HCT116 (cell line): ENCODE data around the gene MRPS23. TPM values are rescaled to one million over a fixed set of nuclear protein-coding genes. Genes with fewer than 3 reads are reported as not detected.

Experiments
- ATAC-seq: fragments of 200-7000 bp; cut with Tn5 transposase; 2 replicates; pipeline ENCODE4 v1.9.1; 2020; ENCODE audit warnings: mild to moderate bottlenecking, moderate library complexity
- BruUV-seq: library from RNA; stranded (reverse); fragments of 400-500 nt; replicated peaks from 2 replicates; lab custom pipeline; 2021; lab: Mats Ljungman, UMichigan
- CTCF ChIA-PET: fragments of 300-600 bp; sonication (Branson Sonifier 250); formaldehyde crosslinking; loops from one replicate; lab custom pipeline; 2021; ENCODE audit warnings: antibody characterized with exemption; lab: Charles Lee
- POLR2A ChIA-PET: fragments of 300-600, 350-600 bp; sonication (Branson Sonifier 250); formaldehyde crosslinking; loops from one replicate; lab custom pipeline; 2021; ENCODE audit warnings: antibody characterized with exemption; lab: Charles Lee
- RAD21 ChIA-PET, 2 experiments: fragments of 300-600 bp; sonication (Branson Sonifier 250); formaldehyde crosslinking; loops; one replicate each; lab custom pipeline; 2023; ENCODE audit warnings: low total read pairs in 2 of 2; ENCODE audit not compliant: uncharacterized antibody in 2 of 2, unreplicated experiment in 2 of 2, low non-redundant PET in 1 of 2; lab: Charles Lee
- DNase-seq: peaks from one replicate; pipeline ENCODE4 v3.0.0-alpha.2; 2010; ENCODE audit warnings: low read depth, low spot score
- H2AFZ ChIP-seq: fragments of 200-600 bp; shearing (Covaris generic), sonication (generic); 2 replicates; pipeline ENCODE4 v1.6.1; 2017; ENCODE audit warnings: low read depth, mixed run types, mixed read lengths, antibody characterized with exemption, low read length; ENCODE audit not compliant: poor library complexity, severe bottlenecking
- H3K27ac ChIP-seq: 2 replicates; pipeline ENCODE4 v1.5.1; 2012; ENCODE audit warnings: low read depth, low read length
- H3K27me3 ChIP-seq: fragments of 200-600 bp; sonication (generic); 2 replicates; pipeline ENCODE4 v1.6.1; 2016; ENCODE audit warnings: mixed run types, low read length, mixed read lengths; ENCODE audit not compliant: insufficient read depth
- H3K36me3 ChIP-seq, 2 experiments: fragments of 200-500 bp in 1 of 2; fragments of 200-600 bp in 1 of 2; sonication (Bioruptor generic) in 1 of 2; sonication (generic) in 1 of 2; 2 replicates each; pipeline versions ENCODE4 v1.5.1 to v1.6.1; 2014 to 2016; ENCODE audit warnings: low read length in 2 of 2, inconsistent platforms in 1 of 2, mixed read lengths in 1 of 2, mixed run types in 1 of 2; ENCODE audit not compliant: insufficient read depth in 2 of 2, control insufficient read depth in 1 of 2
- H3K4me1 ChIP-seq, 2 experiments: fragments of 200-600 bp in 1 of 2; sonication (generic) in 1 of 2; 2 replicates each; pipeline versions ENCODE4 v1.5.1 to v1.6.1; 2012 to 2017; ENCODE audit warnings: low read length in 2 of 2, inconsistent platforms in 1 of 2, mild to moderate bottlenecking in 1 of 2, mixed read lengths in 1 of 2, mixed run types in 1 of 2, moderate library complexity in 1 of 2; ENCODE audit not compliant: insufficient read depth in 2 of 2, control insufficient read depth in 1 of 2
- H3K4me2 ChIP-seq: fragments of 200-600 bp; sonication (generic); 2 replicates; pipeline ENCODE4 v1.6.1; 2017; ENCODE audit warnings: mixed run types, low read length, mixed read lengths
- H3K4me3 ChIP-seq, 2 experiments: fragments of 200-600 bp in 1 of 2; sonication (generic) in 1 of 2; replicated peaks in 1 of 2; 2 replicates each; pipeline ENCODE4 v1.5.1; 2011 to 2016; ENCODE audit warnings: low read length in 2 of 2, control low read depth in 1 of 2, low read depth in 1 of 2, mild to moderate bottlenecking in 1 of 2, mixed read lengths in 1 of 2, mixed run types in 1 of 2
- H3K79me2 ChIP-seq: fragments of 200-600 bp; sonication (generic); 2 replicates; pipeline ENCODE4 v1.6.1; 2017; ENCODE audit warnings: mild to moderate bottlenecking, mixed run types, low read length, moderate library complexity, mixed read lengths; ENCODE audit not compliant: insufficient read depth
- H3K9ac ChIP-seq: fragments of 200-600 bp; sonication (generic); 2 replicates; pipeline ENCODE4 v1.6.1; 2016; ENCODE audit warnings: low read length, mixed read lengths
- H3K9me2 ChIP-seq: fragments of 200-600 bp; sonication (generic), shearing (Covaris generic); 2 replicates; pipeline ENCODE4 v1.6.1; 2017; ENCODE audit warnings: mixed run types, mild to moderate bottlenecking, moderate library complexity; ENCODE audit not compliant: insufficient read depth
- H3K9me3 ChIP-seq, 2 experiments: fragments of 200-500 bp in 1 of 2; fragments of 200-600 bp in 1 of 2; sonication (Bioruptor generic) in 1 of 2; sonication (generic) in 1 of 2; 2 replicates each; pipeline ENCODE4 v1.6.1; 2014 to 2017; ENCODE audit warnings: low read length in 2 of 2, mixed read lengths in 2 of 2, inconsistent platforms in 1 of 2, low read depth in 1 of 2, mild to moderate bottlenecking in 1 of 2, mixed run types in 1 of 2, moderate library complexity in 1 of 2; ENCODE audit not compliant: control insufficient read depth in 1 of 2, insufficient read depth in 1 of 2
- H4K20me1 ChIP-seq: fragments of 200-600 bp; sonication (generic), shearing (Covaris generic); 2 replicates; pipeline ENCODE4 v1.6.1; 2017; ENCODE audit warnings: mixed run types, mild to moderate bottlenecking, moderate library complexity; ENCODE audit not compliant: insufficient read depth
- CBX3 ChIP-seq: IDR thresholded peaks from 2 replicates; pipeline ENCODE4 v1.6.1; 2012; ENCODE audit warnings: low read depth
- ELF1 ChIP-seq: IDR thresholded peaks from 2 replicates; pipeline ENCODE4 v1.6.1; 2012; ENCODE audit warnings: low read depth, borderline replicate concordance
- EZH2 ChIP-seq: fragments of 200-600 bp; sonication (generic); IDR thresholded peaks from 2 replicates; pipeline ENCODE4 v1.6.1; 2017; ENCODE audit warnings: antibody characterized with exemption, mixed run types
- EZH2phosphoT487 ChIP-seq: fragments of 200-600 bp; IDR thresholded peaks from 2 replicates; pipeline ENCODE4 v1.6.1; 2018; ENCODE audit warnings: antibody characterized with exemption, borderline replicate concordance
- POLR2AphosphoS5 ChIP-seq: IDR thresholded peaks from 2 replicates; pipeline ENCODE4 v1.6.1; 2011; ENCODE audit warnings: mild to moderate bottlenecking, low read depth, low read length, moderate library complexity
- SIN3A ChIP-seq: IDR thresholded peaks from 2 replicates; pipeline ENCODE4 v1.6.1; 2012; ENCODE audit warnings: low read depth
- SP1 ChIP-seq: IDR thresholded peaks from 2 replicates; pipeline ENCODE4 v1.6.1; 2012; ENCODE audit warnings: low read depth
- TCF7L2 ChIP-seq: IDR thresholded peaks from 2 replicates; pipeline ENCODE4 v1.7.0; 2011; ENCODE audit warnings: borderline replicate concordance, inconsistent platforms; ENCODE audit not compliant: insufficient read depth, insufficient read length; ENCODE audit errors: extremely low read depth
- YY1 ChIP-seq: IDR thresholded peaks from 2 replicates; pipeline ENCODE4 v1.6.1; 2011; ENCODE audit warnings: low read length, low read depth, moderate library complexity, mild to moderate bottlenecking; ENCODE audit not compliant: insufficient replicate concordance; ENCODE audit errors: extremely low read depth
- ZBTB33 ChIP-seq: IDR thresholded peaks from 2 replicates; pipeline ENCODE4 v1.6.1; 2011; ENCODE audit warnings: mild to moderate bottlenecking, low read length, moderate library complexity; ENCODE audit not compliant: insufficient replicate concordance; ENCODE audit errors: extremely low read depth
- ZFX ChIP-seq: fragments of 450-650 bp; IDR thresholded peaks from 2 replicates; pipeline ENCODE4 v1.6.1; 2017
- ZNF274 ChIP-seq: fragments of 200-500 bp; sonication (Bioruptor generic); IDR thresholded peaks from 2 replicates; pipeline ENCODE4 v1.6.1; 2014; ENCODE audit warnings: mild to moderate bottlenecking, low read depth, low read length, inconsistent platforms
- intact Hi-C: fragments of 100-400 bp; cut with micrococcal nuclease; formaldehyde crosslinking; loops from 2 replicates; pipeline ENCODE4 v1.10.0; 2022
- total RNA-seq: library from RNA; stranded (reverse); gene quantifications from one replicate; pipeline ENCODE4 v1.2.1, GENCODE V29; 2021; ENCODE audit not compliant: unreplicated experiment
- TF ChIP-seq, protein P1 (sequence below), 3 experiments: fragments of 200-600 bp in 1 of 3; sonication (generic) in 1 of 3; IDR thresholded peaks in 2 of 3; conservative IDR thresholded peaks in 1 of 3; 2 replicates each; pipeline ENCODE4 v1.5.1; 2012 to 2017; ENCODE audit warnings: low read depth in 2 of 3, low read length in 2 of 3, antibody characterized with exemption in 1 of 3, borderline replicate concordance in 1 of 3, control low read depth in 1 of 3, mild to moderate bottlenecking in 1 of 3, mixed read lengths in 1 of 3, mixed run types in 1 of 3, moderate library complexity in 1 of 3; ENCODE audit not compliant: insufficient read depth in 1 of 3

The MRPS23 gene
- total RNA-seq, 1 experiment from 2014 or later, result 109 TPM

DNA sequence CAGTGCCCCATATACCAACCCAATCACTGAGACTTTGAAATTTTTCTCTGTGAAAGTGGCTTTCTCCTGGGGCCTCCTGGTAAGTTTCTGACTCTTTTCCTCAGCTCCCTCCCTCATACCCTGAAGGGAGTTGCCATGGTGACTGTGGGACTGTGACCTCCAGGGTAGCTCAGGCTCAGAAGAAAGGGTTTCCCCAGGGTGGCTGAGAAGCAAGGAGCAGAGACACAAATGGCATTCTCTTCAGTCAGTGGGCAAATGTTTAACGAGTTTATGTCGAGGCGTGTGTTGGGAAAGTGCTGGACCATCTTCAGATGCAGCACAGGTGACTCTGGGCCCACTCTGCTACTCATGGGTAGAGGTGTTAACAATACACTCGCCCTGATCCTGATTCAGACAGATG lies 46.8 kb downstream of the MRPS23 start:
- BruUV-seq, result no TSS peak
- POLR2A ChIA-PET, result no interaction called here
- Histone ChIP-seq H3K9me2 (no peaks in the 10 kb centered on the region), H2AFZ (no peak overlapping the region), H4K20me1 (no peaks in the 10 kb centered on the region), H3K36me3 (no peaks in the 10 kb centered on the region), H3K27ac (no peak overlapping the region), H3K27me3 (peaks cover 9% of the 10 kb centered on the region; the same call in 1 of the 2 replicates), H3K4me2 (no peak overlapping the region), H3K79me2 (no peaks in the 10 kb centered on the region), H3K9ac (no peak overlapping the region), H3K4me3 (no peak overlapping the region), H3K4me1 (no peaks in the 10 kb centered on the region), H3K9me3 (no peaks in the 10 kb centered on the region)
- DNase-seq (no peak), ATAC-seq (no peak)
- intact Hi-C loops, result no loop called here
- no peak for TF ChIP-seq ZBTB33
- TF ChIP-seq CBX3, result no peak
- TF ChIP-seq EZH2phosphoT487, result no peak
- TF ChIP-seq EZH2, result no peak
- no peak for TF ChIP-seq SP1
- TF ChIP-seq ZFX, result no peak
- TF ChIP-seq ELF1, result no peak
- TF ChIP-seq, protein P1, sequence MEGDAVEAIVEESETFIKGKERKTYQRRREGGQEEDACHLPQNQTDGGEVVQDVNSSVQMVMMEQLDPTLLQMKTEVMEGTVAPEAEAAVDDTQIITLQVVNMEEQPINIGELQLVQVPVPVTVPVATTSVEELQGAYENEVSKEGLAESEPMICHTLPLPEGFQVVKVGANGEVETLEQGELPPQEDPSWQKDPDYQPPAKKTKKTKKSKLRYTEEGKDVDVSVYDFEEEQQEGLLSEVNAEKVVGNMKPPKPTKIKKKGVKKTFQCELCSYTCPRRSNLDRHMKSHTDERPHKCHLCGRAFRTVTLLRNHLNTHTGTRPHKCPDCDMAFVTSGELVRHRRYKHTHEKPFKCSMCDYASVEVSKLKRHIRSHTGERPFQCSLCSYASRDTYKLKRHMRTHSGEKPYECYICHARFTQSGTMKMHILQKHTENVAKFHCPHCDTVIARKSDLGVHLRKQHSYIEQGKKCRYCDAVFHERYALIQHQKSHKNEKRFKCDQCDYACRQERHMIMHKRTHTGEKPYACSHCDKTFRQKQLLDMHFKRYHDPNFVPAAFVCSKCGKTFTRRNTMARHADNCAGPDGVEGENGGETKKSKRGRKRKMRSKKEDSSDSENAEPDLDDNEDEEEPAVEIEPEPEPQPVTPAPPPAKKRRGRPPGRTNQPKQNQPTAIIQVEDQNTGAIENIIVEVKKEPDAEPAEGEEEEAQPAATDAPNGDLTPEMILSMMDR (IDR thresholded peaks at IDR 0.05 in 2 of 3, conservative IDR thresholded peaks at IDR 0.05 in 1 of 3; ENCODE audit: borderline replicate concordance in 1 of 3, insufficient read depth in 1 of 3, low read depth in 2 of 3, low read length in 2 of 3), result no peak
- no peak for TF ChIP-seq YY1
- TF ChIP-seq POLR2AphosphoS5, result no peak
- TF ChIP-seq ZNF274, result no peak
- no peak for TF ChIP-seq TCF7L2
- no peak for TF ChIP-seq SIN3A
- CTCF ChIA-PET, result no interaction called here
- RAD21 ChIA-PET, result no interaction called here
